Pulmonary artery endothelial cell (primary cell): ENCODE results near the gene FARP1. TPM values are rescaled to one million over a fixed set of nuclear protein-coding genes. Genes with fewer than 3 reads are reported as not detected.

Source experiments
- DNase-seq: peaks from one replicate; pipeline ENCODE4 v3.0.0-alpha.2; 2011; ENCODE audit warnings: low read depth, low spot score
- total RNA-seq: library from RNA; depleted of rRNA; stranded (reverse); fragments of >200 nt; gene quantifications from 2 replicates; pipeline ENCODE4 v1.2.3, GENCODE V29; 2014

Gene FARP1
- total RNA-seq, 1 donor from 2014 or later = 18.9 TPM

- DNase-seq = no peak
Observed at GRCh38 chr13:98327371-98328270, 184.7 kb downstream of the FARP1 start.

- no peak for DNase-seq
Observed at GRCh38 chr13:98328511-98328910, 185.6 kb downstream of the FARP1 start.

GRCh38 chr13:98332222-98332621 lies 189.3 kb downstream of the FARP1 start:
- DNase-seq = no peak

- no peak for DNase-seq
Observed at GRCh38 chr13:98332691-98333090, 189.8 kb downstream of the FARP1 start.

- DNase-seq = no peak
Observed at GRCh38 chr13:98333486-98333885, 190.6 kb downstream of the FARP1 start.

GRCh38 chr13:98334620-98335205 lies 191.8 kb downstream of the FARP1 start:
- DNase-seq = no peak

- no peak for DNase-seq
Observed at GRCh38 chr13:98335721-98336120, 192.8 kb downstream of the FARP1 start.

- DNase-seq = no peak
Observed at GRCh38 chr13:98338310-98338709, 195.4 kb downstream of the FARP1 start.

- DNase-seq = no peak
Observed at GRCh38 chr13:98339684-98340425, 197.0 kb downstream of the FARP1 start.

- no peak for DNase-seq
Observed at GRCh38 chr13:98342953-98343352, 200.1 kb downstream of the FARP1 start.

GRCh38 chr13:98343461-98343860 lies 200.6 kb downstream of the FARP1 start:
- DNase-seq = no peak

- DNase-seq = no peak
Observed at GRCh38 chr13:98344392-98344791, 201.5 kb downstream of the FARP1 start.

- no peak for DNase-seq
Observed at GRCh38 chr13:98345107-98345935, 202.4 kb downstream of the FARP1 start.

- no peak for DNase-seq
Observed at GRCh38 chr13:98346904-98347636, 204.2 kb downstream of the FARP1 start.

GRCh38 chr13:98347756-98348155 lies 204.9 kb downstream of the FARP1 start:
- no peak for DNase-seq

GRCh38 chr13:98348466-98349200 lies 205.7 kb downstream of the FARP1 start:
- DNase-seq = no peak

GRCh38 chr13:98349731-98350305 lies 206.9 kb downstream of the FARP1 start:
- DNase-seq = no peak

GRCh38 chr13:98350746-98351330 lies 207.9 kb downstream of the FARP1 start:
- DNase-seq = no peak

- DNase-seq = no peak
Observed at GRCh38 chr13:98351636-98352035, 208.7 kb downstream of the FARP1 start.
